Sigmoid colon (tissue), 7 donors: Measurements from ENCODE around the gene HK1. TPM values are rescaled to one million over a fixed set of nuclear protein-coding genes. Genes with fewer than 3 reads are reported as not detected.

ENCODE experiments used
- DNase-seq: peaks from one replicate; pipeline ENCODE4 v3.0.0-alpha.2; 2019
- H3K27ac ChIP-seq, 4 donors: fragments of 200-600 bp; sonication (generic); one replicate each; pipeline ENCODE4 v1.5.1; 2016 to 2019; ENCODE audit warnings: mild to moderate bottlenecking in 1 of 4
- H3K27me3 ChIP-seq, 3 donors: fragments of 200-600 bp; sonication (generic); one replicate each; pipeline ENCODE4 v1.5.1; 2019; ENCODE audit warnings: mild to moderate bottlenecking in 1 of 3
- H3K36me3 ChIP-seq, 4 donors: fragments of 200-600 bp; sonication (generic); one replicate each; pipeline ENCODE4 v1.5.1; 2016 to 2019
- H3K4me1 ChIP-seq, 4 donors: fragments of 200-600 bp; sonication (generic); one replicate each; pipeline ENCODE4 v1.5.1; 2017 to 2019
- H3K4me3 ChIP-seq, 4 donors: fragments of 200-600 bp; sonication (generic); one replicate each; pipeline ENCODE4 v1.5.1; 2017 to 2019; ENCODE audit warnings: mild to moderate bottlenecking in 2 of 4, moderate library complexity in 1 of 4
- H3K9me3 ChIP-seq, 4 donors: fragments of 200-600 bp in 3 of 4; sonication (generic) in 3 of 4; one replicate each; pipeline versions ENCODE4 v1.5.1 to v1.6.1; 2013 to 2019
- EP300 ChIP-seq, 4 donors: sonication (generic); formaldehyde crosslinking; IDR thresholded peaks; one replicate each; pipeline ENCODE4 v1.6.1; 2017; ENCODE audit warnings: antibody characterized with exemption in 4 of 4
- POLR2A ChIP-seq, 2 donors: fragments of 450-650 bp; IDR thresholded peaks; one replicate each; pipeline ENCODE4 v1.6.1; 2016; ENCODE audit warnings: antibody characterized with exemption in 2 of 2, mild to moderate bottlenecking in 2 of 2, moderate library complexity in 2 of 2
- POLR2AphosphoS5 ChIP-seq, 4 donors: sonication (generic); formaldehyde crosslinking; IDR thresholded peaks; one replicate each; pipeline ENCODE4 v1.6.1; 2017; ENCODE audit warnings: antibody characterized with exemption in 4 of 4
- WGBS, 2 donors: extraction: QIAGEN DNeasy Blood & Tissue Kit; methylation state at CpG; one replicate each; pipeline ENCODE4 v1.1.7; 2013; 5-methylcytosine and 5-hydroxymethylcytosine counted together
- intact Hi-C: fragments of 100-400 bp; cut with DNase I; formaldehyde crosslinking; loops from one replicate; pipeline ENCODE4 v1.15.1; 2023
- polyA plus RNA-seq, 3 donors: library from polyadenylated mRNA; stranded (reverse); fragments of 200-250 nt; gene quantifications; one replicate each; pipeline ENCODE4 v1.2.3, GENCODE V29; 2013
- total RNA-seq, 4 donors: library from RNA; depleted of rRNA; stranded (reverse); fragments of >200 nt; gene quantifications; one replicate each; pipeline ENCODE4 v1.1.0, GENCODE V29; 2016
- TF ChIP-seq, protein P1 (sequence below), 4 experiments: fragments of 450-650 bp in 3 of 4; fragments of 200-600 bp in 1 of 4; IDR thresholded peaks; one replicate each; pipeline ENCODE4 v1.5.1; 2016 to 2019; ENCODE audit warnings: antibody characterized with exemption in 4 of 4, mild to moderate bottlenecking in 3 of 4, moderate library complexity in 2 of 4
- donor health status: healthy with polysubstance abuse.
- donor health status: Bipolar disorder and iron deficiency.
- donor health status: healthy.

The HK1 gene
- total and polyA plus RNA-seq, 7 donors: 23.4 to 74.9 (median 65.8) TPM

DNA sequence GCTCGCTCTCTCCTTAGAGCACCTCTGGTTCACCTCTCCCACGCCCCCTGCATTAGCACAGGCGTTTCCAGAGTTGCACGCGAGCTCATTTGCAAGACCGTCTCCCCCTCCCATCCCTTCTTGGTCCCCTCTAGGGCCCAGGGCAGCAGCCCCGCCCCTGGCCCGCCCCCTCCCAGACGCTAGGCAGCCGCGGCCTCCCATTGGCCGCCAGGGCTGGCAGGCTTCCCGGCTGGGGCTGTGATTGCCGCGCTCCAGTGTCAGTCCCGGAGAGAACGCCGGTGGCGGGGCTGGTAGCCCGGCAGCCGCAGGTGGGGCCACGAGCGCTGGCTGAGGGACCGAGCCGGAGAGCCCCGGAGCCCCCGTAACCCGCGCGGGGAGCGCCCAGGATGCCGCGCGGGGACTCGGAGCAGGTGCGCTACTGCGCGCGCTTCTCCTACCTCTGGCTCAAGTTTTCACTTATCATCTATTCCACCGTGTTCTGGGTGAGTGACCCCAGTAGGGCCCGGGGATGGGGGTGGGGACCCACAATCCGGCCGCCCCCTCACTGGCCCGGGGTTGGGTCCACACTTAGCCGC lies 173.0 kb downstream of the HK1 start, which contains the start of gene TSPAN15:
TSPAN15 (plus strand) TSS at position 257 of the 575 bp plus-strand sequence; CDS start at position 387, 130 bp downstream.
- WGBS, 2 donors: 1% methylated on average over 45 of the region's 45 CpGs
- peak; percentile 79 to 88 for TF ChIP-seq POLR2A (IDR thresholded peaks at IDR 0.05)
- TF ChIP-seq EP300 (IDR thresholded peaks at IDR 0.05): no peak
- TF ChIP-seq, protein P1, sequence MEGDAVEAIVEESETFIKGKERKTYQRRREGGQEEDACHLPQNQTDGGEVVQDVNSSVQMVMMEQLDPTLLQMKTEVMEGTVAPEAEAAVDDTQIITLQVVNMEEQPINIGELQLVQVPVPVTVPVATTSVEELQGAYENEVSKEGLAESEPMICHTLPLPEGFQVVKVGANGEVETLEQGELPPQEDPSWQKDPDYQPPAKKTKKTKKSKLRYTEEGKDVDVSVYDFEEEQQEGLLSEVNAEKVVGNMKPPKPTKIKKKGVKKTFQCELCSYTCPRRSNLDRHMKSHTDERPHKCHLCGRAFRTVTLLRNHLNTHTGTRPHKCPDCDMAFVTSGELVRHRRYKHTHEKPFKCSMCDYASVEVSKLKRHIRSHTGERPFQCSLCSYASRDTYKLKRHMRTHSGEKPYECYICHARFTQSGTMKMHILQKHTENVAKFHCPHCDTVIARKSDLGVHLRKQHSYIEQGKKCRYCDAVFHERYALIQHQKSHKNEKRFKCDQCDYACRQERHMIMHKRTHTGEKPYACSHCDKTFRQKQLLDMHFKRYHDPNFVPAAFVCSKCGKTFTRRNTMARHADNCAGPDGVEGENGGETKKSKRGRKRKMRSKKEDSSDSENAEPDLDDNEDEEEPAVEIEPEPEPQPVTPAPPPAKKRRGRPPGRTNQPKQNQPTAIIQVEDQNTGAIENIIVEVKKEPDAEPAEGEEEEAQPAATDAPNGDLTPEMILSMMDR (IDR thresholded peaks at IDR 0.05): peak in 1 of 4 experiments; percentile 8
- TF ChIP-seq POLR2AphosphoS5 (IDR thresholded peaks at IDR 0.05): peak; percentile 92 to 95 (median 94)
- Histone ChIP-seq H3K27ac (peak within 1 kb of the TSS; percentile 85 to 93 (median 92)), H3K27me3 (no peaks in the 10 kb centered on the region), H3K4me1 (peaks cover 0 to 72% (median 68%) of the 10 kb centered on the region in 4 donors), H3K36me3 (peaks cover 0 to 6% (median 0%) of the 10 kb centered on the region in 4 donors), H3K4me3 (peak within 1 kb of the TSS; percentile 64 to 86 (median 83)), H3K9me3 (no peaks in the 10 kb centered on the region)
- peak; percentile 95 for DNase-seq
- intact Hi-C loops: loop anchor here (5.0 kb wide), 1 partner anchor 41 kb away; no protein-coding TSS in a partner anchor

Other genes starting within 250 kb of the HK1 start
- 10 to 100 TPM; 45.7 to 93.1 (median 81.6) TPM for gene SRGN, start 190.4 kb upstream of the HK1 start, total RNA-seq
- gene SRGN, start 190.4 kb upstream of the HK1 start, polyA plus RNA-seq: 100 to 1,000 TPM in 2 of 3 donors, 10 to 100 TPM in 1; 28.2 to 140 (median 124) TPM
- gene VPS26A, start 154.3 kb upstream of the HK1 start, total RNA-seq: 10 to 100 TPM; 35.7 to 59.2 (median 44.7) TPM
- gene VPS26A, start 154.3 kb upstream of the HK1 start, polyA plus RNA-seq: 10 to 100 TPM; 35.7 to 73.1 (median 51.1) TPM
- gene SUPV3L1, start 98.3 kb upstream of the HK1 start, total RNA-seq: 10 to 100 TPM; 20.8 to 36.2 (median 26.2) TPM
- 10 to 100 TPM; 21.6 to 34.5 (median 31.9) TPM for gene SUPV3L1, start 98.3 kb upstream of the HK1 start, polyA plus RNA-seq
- gene HKDC1, start 58.2 kb upstream of the HK1 start, total RNA-seq: not detected
- 10 to 100 TPM in 2 of 3 donors, 1 to 10 TPM in 1; 8.4 to 33.3 (median 19.2) TPM for gene HKDC1, start 58.2 kb upstream of the HK1 start, polyA plus RNA-seq
- 100 to 1,000 TPM; 161 to 184 (median 170) TPM for gene TACR2, start 138.4 kb downstream of the HK1 start, total RNA-seq
- 10 to 100 TPM in 1 of 3 donors, 1 to 10 TPM in 1, not detected in 1; 6.0 to 14.4 TPM for gene TACR2, start 138.4 kb downstream of the HK1 start, polyA plus RNA-seq
- 10 to 100 TPM; 55.4 to 76.4 (median 67.4) TPM for gene TSPAN15, start 173.0 kb downstream of the HK1 start, total RNA-seq
- 100 to 1,000 TPM in 1 of 3 donors, 10 to 100 TPM in 2; 43.0 to 100 (median 70.9) TPM for gene TSPAN15, start 173.0 kb downstream of the HK1 start, polyA plus RNA-seq